A549 (cell line): Measurements from ENCODE around the gene STARD9. TPM values are rescaled to one million over a fixed set of nuclear protein-coding genes. Genes with fewer than 3 reads are reported as not detected.

Source experiments
- ATAC-seq, 2 experiments: fragments of 200-7000 bp in 1 of 2; fragments of >200 bp in 1 of 2; cut with Nextera tagmentation in 1 of 2; cut with Tn5 transposase in 1 of 2; 3 replicates each; pipeline versions ENCODE4 v1.8.0 to v1.9.1; 2018 to 2020; ENCODE audit warnings: mild to moderate bottlenecking in 1 of 2, moderate library complexity in 1 of 2
- CTCF ChIA-PET: fragments of 300-600 bp; sonication (Branson Sonifier 250); formaldehyde crosslinking; extraction: SDS; loops from one replicate; lab custom pipeline; 2021; ENCODE audit warnings: antibody characterized with exemption, inconsistent platforms; lab: Yijun Ruan, JAX
- POLR2A ChIA-PET: fragments of 350-600 bp; formaldehyde crosslinking; extraction: SDS; loops from one replicate; lab custom pipeline; 2021; ENCODE audit warnings: antibody characterized with exemption, inconsistent platforms; lab: Yijun Ruan, JAX
- DNase-seq, 2 experiments: peaks; one replicate each; pipeline versions ENCODE4 v3.0.0 to v3.0.0-alpha.2; 2011 to 2016; ENCODE audit warnings: low read depth in 1 of 2, low spot score in 1 of 2
- FAIRE-seq: peaks from 2 replicates; lab custom pipeline; 2011; peaks lifted over from hg19 to GRCh38; lab: Jason Lieb, UNC
- H3K27ac ChIP-seq, 2 experiments: fragments of >200 bp; sonication (Bioruptor Twin); formaldehyde crosslinking; 3 replicates each; pipeline ENCODE4 v1.5.1; 2016 to 2017
- H3K4me1 ChIP-seq: fragments of >200 bp; sonication (Bioruptor Twin); formaldehyde crosslinking; 3 replicates; pipeline ENCODE4 v1.6.1; 2016
- H3K4me2 ChIP-seq: fragments of >200 bp; sonication (Bioruptor Twin); formaldehyde crosslinking; 3 replicates; pipeline ENCODE4 v1.6.1; 2016
- H3K4me3 ChIP-seq: fragments of >200 bp; sonication (Bioruptor Twin); formaldehyde crosslinking; 3 replicates; pipeline ENCODE4 v1.5.1; 2016
- H3K9me3 ChIP-seq: fragments of >200 bp; sonication (Bioruptor Twin); formaldehyde crosslinking; 3 replicates; pipeline ENCODE4 v1.6.1; 2016
- ATOH8 ChIP-seq: fragments of 250-450 bp; sonication (Bioruptor Pico); IDR thresholded peaks from 2 replicates; pipeline ENCODE4 v1.5.0; 2020; ENCODE audit warnings: low read depth, mild to moderate bottlenecking, moderate library complexity
- BCL3 ChIP-seq: fragments of >200 bp; sonication (Bioruptor Twin); formaldehyde crosslinking; IDR thresholded peaks from 3 replicates; pipeline ENCODE4 v1.6.1; 2016
- CBX2 ChIP-seq: fragments of 200-600 bp; sonication (generic); IDR thresholded peaks from 2 replicates; pipeline ENCODE4 v1.6.1; 2016; ENCODE audit warnings: low read depth, mild to moderate bottlenecking, borderline replicate concordance
- CHD2 ChIP-seq: fragments of 150-350 bp; IDR thresholded peaks from 2 replicates; pipeline ENCODE4 v1.6.1; 2014; ENCODE audit warnings: low read length; ENCODE audit not compliant: partially characterized antibody
- CTCF ChIP-seq: fragments of >200 bp; sonication (Bioruptor Twin); formaldehyde crosslinking; IDR thresholded peaks from 3 replicates; pipeline ENCODE4 v1.5.1; 2016
- E2F6 ChIP-seq: IDR thresholded peaks from 2 replicates; pipeline ENCODE4 v1.6.1; 2012; ENCODE audit warnings: low read depth, borderline replicate concordance
- EHF ChIP-seq: fragments of 250-450 bp; sonication (Bioruptor Pico); IDR thresholded peaks from 2 replicates; pipeline ENCODE4 v1.5.0; 2020; ENCODE audit warnings: mild to moderate bottlenecking
- EHMT2 ChIP-seq: fragments of 200-600 bp; sonication (generic); IDR thresholded peaks from 2 replicates; pipeline ENCODE4 v1.6.1; 2016; ENCODE audit warnings: antibody characterized with exemption, low read depth, mild to moderate bottlenecking, moderate library complexity
- ELK1 ChIP-seq: fragments of 150-350 bp; IDR thresholded peaks from 2 replicates; pipeline ENCODE4 v1.6.1; 2014; ENCODE audit warnings: low read depth, mild to moderate bottlenecking, low read length
- ESRRA ChIP-seq: fragments of 150-350 bp; IDR thresholded peaks from 2 replicates; pipeline ENCODE4 v1.6.1; 2014; ENCODE audit warnings: mild to moderate bottlenecking, low read length, borderline replicate concordance
- FOSB ChIP-seq: fragments of 250-450 bp; sonication (Bioruptor Pico); IDR thresholded peaks from 2 replicates; pipeline ENCODE4 v1.5.0; 2020; ENCODE audit warnings: mild to moderate bottlenecking, moderate library complexity
- FOSL2 ChIP-seq, 2 experiments: fragments of 450-650 bp in 1 of 2; fragments of >200 bp in 1 of 2; sonication (Bioruptor Twin) in 1 of 2; formaldehyde crosslinking; IDR thresholded peaks; 2 replicates each; pipeline versions ENCODE4 v1.5.0 to v1.6.1; 2016 to 2020; ENCODE audit warnings: mild to moderate bottlenecking in 1 of 2, moderate library complexity in 1 of 2
- FOXS1 ChIP-seq: fragments of 250-450 bp; sonication (Bioruptor Pico); IDR thresholded peaks from 2 replicates; pipeline ENCODE4 v1.5.0; 2020; ENCODE audit warnings: mild to moderate bottlenecking, moderate library complexity
- GATA3 ChIP-seq: IDR thresholded peaks from 2 replicates; pipeline ENCODE4 v1.6.1; 2012; ENCODE audit warnings: borderline replicate concordance
- HDAC2 ChIP-seq: fragments of 200-600 bp; sonication (generic); IDR thresholded peaks from 2 replicates; pipeline ENCODE4 v1.6.1; 2016
- HMGXB4 ChIP-seq: fragments of 250-450 bp; sonication (Bioruptor Pico); IDR thresholded peaks from 2 replicates; pipeline ENCODE4 v1.5.0; 2021; ENCODE audit warnings: mild to moderate bottlenecking, moderate library complexity, borderline replicate concordance
- JUN ChIP-seq, 2 experiments: fragments of >200 bp; sonication (Bioruptor Twin); formaldehyde crosslinking; IDR thresholded peaks; 2 replicates in 1 of 2; 3 replicates in 1 of 2; pipeline ENCODE4 v1.6.1; 2016 to 2017
- KDM5A ChIP-seq: fragments of 200-600 bp; sonication (generic); IDR thresholded peaks from 2 replicates; pipeline ENCODE4 v1.6.1; 2016; ENCODE audit warnings: antibody characterized with exemption, mild to moderate bottlenecking
- MAFK ChIP-seq: fragments of 450-650 bp; IDR thresholded peaks from 2 replicates; pipeline ENCODE4 v1.6.1; 2014; ENCODE audit not compliant: partially characterized antibody
- POLR2A ChIP-seq: IDR thresholded peaks from 2 replicates; pipeline ENCODE4 v1.6.1; 2012; ENCODE audit warnings: mild to moderate bottlenecking, low read length
- POLR2AphosphoS2 ChIP-seq: conservative IDR thresholded peaks from 2 replicates; pipeline ENCODE4 v1.6.1; 2012; ENCODE audit warnings: low read length, improper control_type of control experiment, inconsistent platforms
- SREBF2 ChIP-seq: fragments of 450-650 bp; IDR thresholded peaks from 2 replicates; pipeline ENCODE4 v1.6.1; 2014; ENCODE audit warnings: mild to moderate bottlenecking, moderate library complexity
- USF2 ChIP-seq: fragments of 450-650 bp; IDR thresholded peaks from 2 replicates; pipeline ENCODE4 v1.6.1; 2014; ENCODE audit warnings: antibody characterized with exemption
- ZC3H11A ChIP-seq: fragments of 450-650 bp; IDR thresholded peaks from 2 replicates; pipeline ENCODE4 v1.6.1; 2014; ENCODE audit warnings: antibody characterized with exemption, mild to moderate bottlenecking
- WGBS: methylation state at CpG from one replicate; pipeline ENCODE4 v1.1.6; 2017; ENCODE audit errors: missing lambda C conversion rate; 5-methylcytosine and 5-hydroxymethylcytosine counted together
- polyA plus RNA-seq, 4 experiments: library from polyadenylated mRNA; depleted of rRNA in 3 of 4; stranded (reverse); fragments of >200 nt; fragmentation: RNase III in 1 of 4; extraction: RNeasy Plus Mini Kit Qiagen cat#74134 plus additional on column Dnase treatment in 1 of 4; gene quantifications; 2 replicates in 3 of 4; 3 replicates in 1 of 4; pipeline ENCODE4 v1.2.3, GENCODE V29; 2011 to 2017

Gene STARD9
- polyA plus RNA-seq, 2 of the 4 experiments (the other 2 are of a cell fraction), result 1.2 TPM

- FAIRE-seq (no peak), ATAC-seq (no peak), DNase-seq (peak in 1 of 2 experiments; percentile 2)
- WGBS, result 63% methylated on average over 3 of the region's 3 CpGs
- CTCF ChIA-PET, result no interaction called here
- POLR2A ChIA-PET, result no interaction called here
- no peak overlapping the region for H3K27ac ChIP-seq
- H3K4me1 ChIP-seq, result no peaks in the 10 kb centered on the region
- H3K4me2 ChIP-seq, result no peak overlapping the region
- H3K4me3 ChIP-seq, result no peak overlapping the region
- H3K9me3 ChIP-seq, result no peaks in the 10 kb centered on the region
- TF ChIP-seq FOSL2 (IDR thresholded peaks at IDR 0.05) (no peak), FOSL2 (CRISPR knock-in tag; IDR thresholded peaks at IDR 0.05) (no peak), HMGXB4 (CRISPR knock-in tag) (no peak), USF2 (no peak), ZC3H11A (no peak), EHMT2 (no peak), SREBF2 (no peak), POLR2AphosphoS2 (no peak), POLR2A (no peak), HDAC2 (no peak), MAFK (no peak), JUN (IDR thresholded peaks at IDR 0.05) (no peak), GATA3 (no peak), ELK1 (no peak)
These were observed 27.1 kb downstream of the STARD9 start for GRCh38 chr15:42602501-42602900.

- no peak for ATAC-seq
- no peak overlapping the region for H3K27ac ChIP-seq
- TF ChIP-seq CHD2 (no peak), CTCF (no peak), E2F6 (no peak), FOSB (CRISPR knock-in tag) (no peak), EHF (CRISPR knock-in tag) (no peak), ESRRA (no peak), CBX2 (no peak), BCL3 (no peak), KDM5A (no peak), MAFK (no peak), ELK1 (no peak), JUN (IDR thresholded peaks at IDR 0.05) (no peak), FOXS1 (CRISPR knock-in tag) (no peak), ATOH8 (CRISPR knock-in tag) (no peak), POLR2A (no peak)
- no peaks in the 10 kb centered on the region for H3K9me3 ChIP-seq
- FAIRE-seq, result no peak
- no peaks in the 10 kb centered on the region for H3K4me1 ChIP-seq
- WGBS, result 89% methylated on average over 2 of the region's 2 CpGs
- no peak overlapping the region for H3K4me2 ChIP-seq
- POLR2A ChIA-PET, result no interaction called here
- DNase-seq, result no peak
- H3K4me3 ChIP-seq, result no peak overlapping the region
- CTCF ChIA-PET, result no interaction called here
These were observed 28.6 kb downstream of the STARD9 start for GRCh38 chr15:42603978-42604377.
